Common myeloid progenitor, CD34-positive (primary cell): ENCODE data around the gene HIVEP2.

Experiments
- CTCF ChIA-PET: fragments of 350-600 bp; sonication (Branson Sonifier 250); formaldehyde crosslinking; loops from one replicate; lab custom pipeline; 2021; ENCODE audit warnings: antibody characterized with exemption; lab: Charles Lee
- POLR2A ChIA-PET: fragments of 350-600 bp; sonication (Branson Sonifier 250); formaldehyde crosslinking; loops from one replicate; lab custom pipeline; 2021; ENCODE audit warnings: antibody characterized with exemption; lab: Charles Lee
- DNase-seq, 3 donors: peaks; one replicate each; pipeline versions ENCODE4 v3.0.0 to v3.0.0-alpha.2; 2013
- H3K27ac ChIP-seq, 2 experiments: 1 replicate in 1 of 2; 2 replicates in 1 of 2; pipeline ENCODE4 v1.7.0; 2013; ENCODE audit warnings: inconsistent platforms in 2 of 2, low read length in 2 of 2, mild to moderate bottlenecking in 2 of 2, low read depth in 1 of 2, moderate library complexity in 1 of 2; ENCODE audit not compliant: severe bottlenecking in 2 of 2, insufficient read depth in 1 of 2, poor library complexity in 1 of 2
- H3K27me3 ChIP-seq, 5 experiments: replicated peaks in 2 of 5; 1 replicate in 3 of 5; 2 replicates in 2 of 5; pipeline versions ENCODE4 v1.6.1 to v1.7.0; 2013; ENCODE audit warnings: low read length in 4 of 5, mild to moderate bottlenecking in 2 of 5, moderate library complexity in 2 of 5, inconsistent platforms in 1 of 5; ENCODE audit not compliant: insufficient read depth in 5 of 5, control insufficient read depth in 4 of 5
- H3K36me3 ChIP-seq, 4 experiments: 1 replicate in 2 of 4; 2 replicates in 2 of 4; pipeline versions ENCODE4 v1.6.1 to v1.7.0; 2013; ENCODE audit warnings: low read length in 3 of 4, control low read depth in 1 of 4, mild to moderate bottlenecking in 1 of 4; ENCODE audit not compliant: control insufficient read depth in 4 of 4, insufficient read depth in 4 of 4
- H3K4me1 ChIP-seq, 4 experiments: 1 replicate in 3 of 4; 2 replicates in 1 of 4; pipeline versions ENCODE4 v1.6.1 to v1.7.1; 2013; ENCODE audit warnings: low read length in 3 of 4, mild to moderate bottlenecking in 3 of 4, control low read depth in 1 of 4, inconsistent platforms in 1 of 4, moderate library complexity in 1 of 4; ENCODE audit not compliant: control insufficient read depth in 4 of 4, insufficient read depth in 4 of 4; ENCODE audit errors: control extremely low read depth in 1 of 4
- H3K4me3 ChIP-seq, 7 experiments: 1 replicate in 4 of 7; 2 replicates in 3 of 7; pipeline versions ENCODE4 v1.5.1 to v1.7.0; 2013; ENCODE audit warnings: mild to moderate bottlenecking in 7 of 7, low read length in 6 of 7, moderate library complexity in 6 of 7, inconsistent platforms in 2 of 7, low read depth in 2 of 7, control low read depth in 1 of 7; ENCODE audit not compliant: insufficient read depth in 4 of 7, control insufficient read depth in 1 of 7; ENCODE audit errors: extremely low read depth in 1 of 7
- H3K9me3 ChIP-seq, 5 experiments: 1 replicate in 4 of 5; 2 replicates in 1 of 5; pipeline versions ENCODE4 v1.6.1 to v1.7.1; 2013; ENCODE audit warnings: low read length in 4 of 5, mild to moderate bottlenecking in 2 of 5, inconsistent platforms in 1 of 5, low read depth in 1 of 5, moderate library complexity in 1 of 5; ENCODE audit not compliant: control insufficient read depth in 4 of 5, insufficient read depth in 2 of 5; ENCODE audit errors: control extremely low read depth in 1 of 5
- WGBS: methylation state at CpG from one replicate; pipeline ENCODE4 v1.1.5; 2013; ENCODE audit not compliant: insufficient coverage; 5-methylcytosine and 5-hydroxymethylcytosine counted together

The HIVEP2 gene

GRCh38 chr6:142732790-142733189 is 212.2 kb downstream of the HIVEP2 start:
- POLR2A ChIA-PET = interaction anchor here (0.5 kb wide), 1 partner anchor 485 kb away, joined by 3 read pairs; no protein-coding TSS in a partner anchor
- CTCF ChIA-PET = interaction anchor here (1.4 kb wide), 1 partner anchor 40 kb away, joined by 3 read pairs; no protein-coding TSS in a partner anchor
- Histone ChIP-seq H3K4me3 (no peak overlapping the region), H3K27me3 (no peaks in the 10 kb centered on the region), H3K27ac (no peak overlapping the region), H3K9me3 (peaks cover 0 to 3% (median 0%) of the 10 kb centered on the region in 5 experiments), H3K4me1 (peaks cover 13 to 28% (median 25%) of the 10 kb centered on the region in 4 experiments), H3K36me3 (no peaks in the 10 kb centered on the region)
- no peak for DNase-seq

GRCh38 chr6:142731611-142732010 is 213.4 kb downstream of the HIVEP2 start:
- no peaks in the 10 kb centered on the region for H3K36me3 ChIP-seq
- H3K27ac ChIP-seq = no peak overlapping the region
- H3K27me3 ChIP-seq = no peaks in the 10 kb centered on the region
- DNase-seq = no peak
- peaks cover 13 to 28% (median 26%) of the 10 kb centered on the region in 4 experiments for H3K4me1 ChIP-seq
- CTCF ChIA-PET = interaction anchor here (0.7 to 1.7 kb wide), 3 partner anchors 11 to 196 kb away, joined by 3 read pairs; no protein-coding TSS in a partner anchor
- WGBS = 98% methylated on average over 4 of the region's 5 CpGs
- POLR2A ChIA-PET = interaction anchor here (0.7 kb wide), 1 partner anchor 380 kb away, joined by 3 read pairs; no protein-coding TSS in a partner anchor
- no peak overlapping the region for H3K4me3 ChIP-seq
- H3K9me3 ChIP-seq = peaks cover 0 to 3% (median 0%) of the 10 kb centered on the region in 5 experiments

GRCh38 chr6:142729618-142730017 is 215.4 kb downstream of the HIVEP2 start:
- no peak overlapping the region for H3K27ac ChIP-seq
- WGBS = 33% methylated on average over 3 of the region's 4 CpGs
- peak overlapping the region in 2 of 7 experiments; percentile 1 to 37 for H3K4me3 ChIP-seq
- ChIA-PET CTCF (interaction anchor here (1.4 kb wide), 1 partner anchor 28 kb away, joined by 4 read pairs; no protein-coding TSS in a partner anchor), POLR2A (no interaction called here)
- peaks cover 0 to 3% (median 0%) of the 10 kb centered on the region in 5 experiments for H3K9me3 ChIP-seq
- peaks cover 15 to 31% (median 29%) of the 10 kb centered on the region in 4 experiments for H3K4me1 ChIP-seq
- peak in 2 of 3 donors; percentile 39 to 48 for DNase-seq
- H3K27me3 ChIP-seq = no peaks in the 10 kb centered on the region
- no peaks in the 10 kb centered on the region for H3K36me3 ChIP-seq

- Histone ChIP-seq H3K4me3 (peak overlapping the region in 4 of 7 experiments; percentile 1 to 41 (median 34)), H3K36me3 (no peaks in the 10 kb centered on the region), H3K27ac (no peak overlapping the region), H3K4me1 (peaks cover 15 to 31% (median 29%) of the 10 kb centered on the region in 4 experiments), H3K9me3 (peaks cover 0 to 3% (median 0%) of the 10 kb centered on the region in 5 experiments), H3K27me3 (no peaks in the 10 kb centered on the region)
- ChIA-PET CTCF (interaction anchor here (1.0 to 1.4 kb wide), 2 partner anchors 24 to 28 kb away, joined by 3 to 4 read pairs; no protein-coding TSS in a partner anchor), POLR2A (no interaction called here)
- peak; percentile 90 to 98 (median 95) for DNase-seq
- 0% methylated on average over 5 of the region's 6 CpGs for WGBS
Measured at GRCh38 chr6:142728910-142729481, 216.0 kb downstream of the HIVEP2 start.

GRCh38 chr6:142728364-142728763 is 216.6 kb downstream of the HIVEP2 start:
- H3K27ac ChIP-seq = no peak overlapping the region
- no peaks in the 10 kb centered on the region for H3K27me3 ChIP-seq
- no peaks in the 10 kb centered on the region for H3K36me3 ChIP-seq
- DNase-seq = peak; percentile 28 to 65 (median 47)
- H3K4me3 ChIP-seq = no peak overlapping the region
- ChIA-PET CTCF (interaction anchor here (1.0 kb wide), 1 partner anchor 23 kb away, joined by 3 read pairs; no protein-coding TSS in a partner anchor), POLR2A (no interaction called here)
- WGBS = 100% methylated on average over 1 of the region's 2 CpGs
- H3K4me1 ChIP-seq = peaks cover 15 to 31% (median 29%) of the 10 kb centered on the region in 4 experiments
- H3K9me3 ChIP-seq = peaks cover 0 to 1% (median 0%) of the 10 kb centered on the region in 5 experiments

- ChIA-PET POLR2A (no interaction called here), CTCF (interaction anchor here (1.0 kb wide), 2 partner anchors 11 to 28 kb away, joined by 3 read pairs; no protein-coding TSS in a partner anchor)
- Histone ChIP-seq H3K9me3 (no peaks in the 10 kb centered on the region), H3K4me1 (peaks cover 15 to 35% (median 30%) of the 10 kb centered on the region in 4 experiments), H3K4me3 (no peak overlapping the region), H3K27me3 (no peaks in the 10 kb centered on the region), H3K36me3 (no peaks in the 10 kb centered on the region), H3K27ac (no peak overlapping the region)
- DNase-seq = no peak
- WGBS = 100% methylated on average over 4 of the region's 6 CpGs
Measured at GRCh38 chr6:142726616-142727015, 218.4 kb downstream of the HIVEP2 start.
